Astrocyte (in vitro differentiated cells and primary cell): ENCODE data around the gene ZW10.

Source experiments
- CTCF ChIP-seq: IDR thresholded peaks from 2 replicates; pipeline ENCODE4 v1.5.1; 2011; ENCODE audit warnings: low read depth, mild to moderate bottlenecking, inconsistent platforms, low read length, moderate library complexity; ENCODE audit not compliant: insufficient read depth
- EZH2 ChIP-seq: IDR thresholded peaks from 2 replicates; pipeline ENCODE4 v1.6.1; 2012; ENCODE audit warnings: mild to moderate bottlenecking, low read length, inconsistent platforms; ENCODE audit not compliant: insufficient read depth

DNA sequence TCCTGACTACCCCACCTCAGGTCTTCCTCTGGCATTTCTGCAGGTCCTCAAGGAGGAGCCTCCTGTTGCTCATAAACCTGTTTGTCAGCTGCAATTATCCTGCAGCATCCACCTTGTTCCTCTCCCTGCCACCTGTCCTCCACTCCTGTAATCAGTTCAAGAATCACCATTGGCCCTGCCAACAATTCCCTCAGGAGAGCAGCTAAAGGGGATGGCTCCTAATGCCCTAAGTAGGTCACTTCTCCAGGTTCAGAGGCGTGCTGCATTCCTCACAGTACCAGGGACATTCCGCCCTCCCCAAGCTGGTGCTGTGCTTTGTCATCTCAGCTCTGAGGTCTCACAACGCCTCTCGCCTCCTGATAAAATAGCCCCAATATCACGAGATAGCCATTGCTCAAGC is 8.2 kb upstream of the ZW10 start:
- no peak for TF ChIP-seq CTCF
- TF ChIP-seq EZH2 = no peak
